ACC112 (cell line): Measurements from ENCODE around the gene CALU.

Experiments
- H2AFZ ChIP-seq: fragments of 200-600 bp; sonication (generic); one replicate; pipeline ENCODE4 v1.6.0; 2017; ENCODE audit warnings: antibody characterized with exemption, low read length; ENCODE audit not compliant: unreplicated experiment
- H3K27ac ChIP-seq: fragments of 200-600 bp; sonication (generic); 2 replicates; pipeline ENCODE4 v1.5.1; 2014; ENCODE audit warnings: low read depth, mild to moderate bottlenecking, antibody characterized with exemption, low read length, moderate library complexity
- H3K27me3 ChIP-seq: fragments of 200-600 bp; sonication (generic); 2 replicates; pipeline ENCODE4 v1.6.1; 2014; ENCODE audit warnings: mild to moderate bottlenecking, antibody characterized with exemption, low read length, moderate library complexity, mixed read lengths; ENCODE audit not compliant: insufficient read depth
- H3K36me3 ChIP-seq: fragments of 200-600 bp; sonication (generic); 2 replicates; pipeline ENCODE4 v1.6.1; 2016; ENCODE audit warnings: mild to moderate bottlenecking, antibody characterized with exemption, low read length, moderate library complexity, mixed read lengths; ENCODE audit not compliant: insufficient read depth
- H3K4me1 ChIP-seq: fragments of 200-600 bp; sonication (generic); one replicate; pipeline ENCODE4 v1.6.1; 2016; ENCODE audit warnings: low read length, mixed read lengths; ENCODE audit not compliant: insufficient read depth, unreplicated experiment, control insufficient read depth
- H3K4me3 ChIP-seq: fragments of 200-600 bp; sonication (generic); 2 replicates; pipeline ENCODE4 v1.5.1; 2014; ENCODE audit warnings: mild to moderate bottlenecking, low read depth, low read length
- H3K79me2 ChIP-seq: fragments of 200-600 bp; sonication (generic); one replicate; pipeline ENCODE4 v1.6.0; 2016; ENCODE audit warnings: low read length; ENCODE audit not compliant: control insufficient read depth, unreplicated experiment, insufficient read depth

Gene CALU

DNA sequence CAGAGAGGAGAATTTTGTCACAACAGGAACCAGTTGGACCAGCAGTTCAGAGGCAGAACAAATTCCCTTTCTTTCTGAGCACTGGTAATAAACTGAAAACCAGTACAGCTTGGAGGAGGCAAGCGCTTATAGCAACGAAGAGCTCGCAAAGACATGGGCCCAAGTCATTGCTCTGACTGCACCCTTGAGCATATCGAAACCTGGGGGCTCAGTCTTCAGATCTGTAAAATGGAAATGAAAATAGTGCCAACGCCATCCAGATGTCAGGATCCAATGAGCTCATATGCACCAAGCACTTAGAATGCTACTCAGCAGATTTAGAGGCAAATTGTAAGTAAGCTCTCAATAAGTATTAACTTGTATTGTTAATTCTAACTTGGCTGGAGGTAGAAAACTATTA lies 14.4 kb upstream of the CALU start:
- no peaks in the 10 kb centered on the region for H3K79me2 ChIP-seq
- no peak overlapping the region for H2AFZ ChIP-seq
- no peaks in the 10 kb centered on the region for H3K4me1 ChIP-seq
- H3K27ac ChIP-seq, result no peak overlapping the region
- H3K4me3 ChIP-seq, result no peak overlapping the region
- H3K27me3 ChIP-seq, result no peaks in the 10 kb centered on the region
- H3K36me3 ChIP-seq, result no peaks in the 10 kb centered on the region

DNA sequence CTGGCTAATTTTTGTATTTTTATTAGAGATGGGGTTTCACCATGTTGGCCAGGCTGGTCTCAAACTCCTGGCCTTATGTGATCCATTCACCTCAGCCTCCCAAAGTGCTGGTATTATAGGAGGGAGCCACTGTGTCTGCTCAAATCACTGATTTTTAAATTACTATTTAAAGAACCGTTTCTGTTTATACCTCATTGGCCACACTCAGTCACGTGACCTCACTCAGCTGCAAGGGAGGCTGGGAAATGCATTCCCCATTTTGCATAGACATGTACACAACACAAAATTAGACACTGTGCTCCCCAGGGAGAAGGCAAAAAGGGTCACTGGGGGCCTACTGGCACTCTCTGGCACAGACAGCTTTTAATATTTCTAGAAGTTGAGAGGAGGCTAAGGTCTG lies 13.6 kb upstream of the CALU start:
- Histone ChIP-seq H3K27me3 (no peaks in the 10 kb centered on the region), H3K27ac (no peak overlapping the region), H3K4me3 (no peak overlapping the region), H3K4me1 (no peaks in the 10 kb centered on the region), H3K36me3 (no peaks in the 10 kb centered on the region), H2AFZ (no peak overlapping the region), H3K79me2 (no peaks in the 10 kb centered on the region)

DNA sequence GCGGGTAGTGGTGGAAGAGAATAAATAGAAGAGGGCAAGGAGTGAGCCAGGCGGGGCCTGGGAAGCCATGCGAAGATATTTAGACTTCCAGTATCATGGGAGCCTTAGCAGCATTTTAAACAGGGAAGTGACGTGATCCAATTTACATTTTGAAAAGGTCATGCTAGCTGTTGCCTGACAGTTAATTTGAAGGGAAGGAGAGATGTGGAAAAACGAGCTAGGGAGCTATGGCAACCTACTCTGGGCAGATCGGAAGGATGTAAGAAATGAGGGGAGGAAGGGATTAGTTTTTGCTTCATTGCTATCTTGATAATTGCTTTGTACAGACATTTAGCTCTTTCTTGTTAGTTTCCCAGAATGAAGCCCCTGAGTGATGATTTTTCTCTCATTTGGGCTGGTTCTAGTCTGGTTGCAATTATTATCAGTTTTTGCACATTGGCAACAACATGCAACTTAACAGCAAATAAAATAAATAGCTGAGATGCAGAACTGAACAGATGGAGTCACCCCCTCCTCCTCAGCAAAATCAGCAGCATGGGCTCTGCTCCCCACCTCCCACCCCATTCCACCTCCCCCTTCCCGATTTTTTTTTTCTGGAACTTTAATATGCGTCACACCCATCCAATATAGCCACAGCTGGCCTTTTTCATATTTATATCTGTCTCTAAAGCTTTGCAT lies 13.0 kb upstream of the CALU start:
- Histone ChIP-seq H3K36me3 (no peaks in the 10 kb centered on the region), H3K27ac (no peak overlapping the region)

DNA sequence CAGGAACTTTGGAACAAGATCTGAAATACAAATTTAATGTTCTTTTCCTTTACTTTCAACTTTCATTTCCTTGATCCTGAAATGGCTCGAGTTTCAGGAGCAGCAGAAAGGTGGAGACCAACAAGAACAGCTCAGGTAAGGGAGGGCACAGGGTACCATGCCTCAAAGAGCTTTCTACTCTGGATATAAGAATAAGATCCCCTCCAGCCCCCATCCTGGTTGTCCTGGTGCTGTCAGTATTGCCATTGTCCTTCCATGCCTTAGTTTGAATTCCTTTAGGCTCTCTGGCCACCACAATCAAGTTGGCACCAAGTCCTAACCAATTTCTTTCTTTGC lies 12.5 kb upstream of the CALU start:
- Histone ChIP-seq H3K79me2 (no peaks in the 10 kb centered on the region), H3K36me3 (no peaks in the 10 kb centered on the region), H2AFZ (no peak overlapping the region), H3K4me3 (no peak overlapping the region), H3K27me3 (no peaks in the 10 kb centered on the region), H3K27ac (no peak overlapping the region), H3K4me1 (no peaks in the 10 kb centered on the region)

More for the DNA sequence above, 13.0 kb upstream of the CALU start:
- no peak overlapping the region for H2AFZ ChIP-seq
- H3K79me2 ChIP-seq, result no peaks in the 10 kb centered on the region
- no peaks in the 10 kb centered on the region for H3K27me3 ChIP-seq
- H3K4me1 ChIP-seq, result no peaks in the 10 kb centered on the region
- H3K4me3 ChIP-seq, result no peak overlapping the region

DNA sequence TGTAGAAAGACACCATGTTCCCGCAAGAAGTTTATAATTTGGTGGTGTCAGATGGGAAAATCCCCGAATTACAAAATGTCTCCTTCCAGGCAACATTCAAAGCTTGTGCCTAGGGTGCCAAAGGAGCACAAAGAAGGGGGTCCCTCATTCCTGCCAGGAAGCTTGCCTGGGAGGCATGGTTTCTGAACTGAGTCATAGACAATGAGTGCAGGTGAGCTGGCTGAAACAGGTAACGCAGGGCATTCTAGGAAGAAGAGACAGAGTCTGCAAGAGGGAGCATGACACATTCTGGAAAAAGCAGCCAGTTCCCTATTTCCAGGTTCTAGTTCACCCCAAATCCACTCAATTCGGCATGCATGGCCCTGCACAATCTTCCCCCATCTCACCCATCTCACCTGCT lies 11.9 kb upstream of the CALU start:
- Histone ChIP-seq H3K27ac (no peak overlapping the region), H2AFZ (no peak overlapping the region)

DNA sequence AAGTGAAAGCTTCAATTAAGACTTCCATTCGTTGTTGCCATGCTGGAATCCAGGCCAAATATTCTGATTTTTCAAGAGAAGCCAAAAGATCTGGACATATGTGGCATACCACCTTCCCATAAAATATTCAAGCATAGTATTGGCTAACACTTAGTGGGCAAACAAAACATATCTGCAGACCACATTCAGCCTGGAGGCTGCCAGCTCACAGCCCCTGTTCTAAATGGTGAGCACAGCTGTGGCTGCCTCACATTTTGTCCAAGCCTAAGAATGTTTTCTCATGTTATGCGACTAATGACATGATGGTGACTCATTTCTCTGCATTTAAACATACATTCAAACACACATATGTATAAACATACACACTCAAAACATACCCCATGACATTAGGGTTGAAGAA lies 10.6 kb upstream of the CALU start:
- Histone ChIP-seq H3K36me3 (no peaks in the 10 kb centered on the region), H3K4me1 (no peaks in the 10 kb centered on the region), H2AFZ (no peak overlapping the region), H3K4me3 (no peak overlapping the region), H3K27ac (no peak overlapping the region), H3K79me2 (no peaks in the 10 kb centered on the region), H3K27me3 (peaks cover 5% of the 10 kb centered on the region; the same call in 1 of the 2 replicates)

More for the DNA sequence above, 11.9 kb upstream of the CALU start:
- Histone ChIP-seq H3K36me3 (no peaks in the 10 kb centered on the region), H3K4me1 (no peaks in the 10 kb centered on the region), H3K27me3 (no peaks in the 10 kb centered on the region), H3K4me3 (no peak overlapping the region), H3K79me2 (no peaks in the 10 kb centered on the region)

DNA sequence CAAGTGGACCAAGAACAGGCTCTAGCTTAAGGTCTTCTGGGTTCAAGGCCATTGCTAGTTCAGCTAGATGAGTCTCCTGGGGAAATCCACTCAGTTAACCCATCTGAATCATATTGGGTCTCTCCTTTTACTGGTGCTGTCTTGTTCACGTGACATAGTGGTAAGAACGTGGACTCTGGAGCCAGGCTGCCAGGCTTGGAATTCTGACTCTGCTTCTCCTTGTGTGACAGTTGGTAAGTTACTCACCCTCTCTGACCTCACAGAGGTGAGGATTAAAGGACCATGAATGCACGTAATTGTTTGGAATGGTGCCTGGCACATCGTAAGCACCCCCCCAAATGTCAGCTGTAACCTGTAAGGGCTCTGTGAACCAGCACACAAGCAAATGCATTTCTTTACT lies 9.7 kb upstream of the CALU start:
- Histone ChIP-seq H3K79me2 (no peaks in the 10 kb centered on the region), H3K27ac (no peak overlapping the region), H3K36me3 (no peaks in the 10 kb centered on the region), H2AFZ (no peak overlapping the region), H3K4me1 (no peaks in the 10 kb centered on the region), H3K4me3 (no peak overlapping the region), H3K27me3 (peaks cover 5% of the 10 kb centered on the region; the same call in 1 of the 2 replicates)

DNA sequence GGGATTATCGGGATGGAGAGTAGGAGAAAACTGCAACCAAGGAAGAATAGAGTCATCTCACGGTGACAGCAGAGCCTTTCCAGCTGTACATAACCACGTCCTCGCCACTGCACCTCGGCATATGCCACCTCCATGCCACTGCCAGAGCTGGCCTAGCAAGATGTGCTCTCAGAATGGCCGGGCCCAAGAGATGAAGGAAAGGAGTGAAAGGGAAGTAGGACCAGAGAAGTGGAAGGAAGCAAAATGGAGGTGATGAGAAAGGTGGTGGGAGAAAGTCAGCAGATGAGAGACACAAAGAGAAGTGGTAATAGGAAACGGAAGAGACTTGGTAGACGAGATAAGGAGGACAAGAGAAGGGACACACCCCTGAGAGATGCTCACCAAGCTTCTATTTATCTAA lies 8.0 kb upstream of the CALU start:
- Histone ChIP-seq H3K36me3 (no peaks in the 10 kb centered on the region), H3K27ac (no peak overlapping the region), H3K79me2 (no peaks in the 10 kb centered on the region), H3K4me1 (no peaks in the 10 kb centered on the region), H3K27me3 (peaks cover 5% of the 10 kb centered on the region; the same call in 1 of the 2 replicates), H2AFZ (no peak overlapping the region), H3K4me3 (no peak overlapping the region)

DNA sequence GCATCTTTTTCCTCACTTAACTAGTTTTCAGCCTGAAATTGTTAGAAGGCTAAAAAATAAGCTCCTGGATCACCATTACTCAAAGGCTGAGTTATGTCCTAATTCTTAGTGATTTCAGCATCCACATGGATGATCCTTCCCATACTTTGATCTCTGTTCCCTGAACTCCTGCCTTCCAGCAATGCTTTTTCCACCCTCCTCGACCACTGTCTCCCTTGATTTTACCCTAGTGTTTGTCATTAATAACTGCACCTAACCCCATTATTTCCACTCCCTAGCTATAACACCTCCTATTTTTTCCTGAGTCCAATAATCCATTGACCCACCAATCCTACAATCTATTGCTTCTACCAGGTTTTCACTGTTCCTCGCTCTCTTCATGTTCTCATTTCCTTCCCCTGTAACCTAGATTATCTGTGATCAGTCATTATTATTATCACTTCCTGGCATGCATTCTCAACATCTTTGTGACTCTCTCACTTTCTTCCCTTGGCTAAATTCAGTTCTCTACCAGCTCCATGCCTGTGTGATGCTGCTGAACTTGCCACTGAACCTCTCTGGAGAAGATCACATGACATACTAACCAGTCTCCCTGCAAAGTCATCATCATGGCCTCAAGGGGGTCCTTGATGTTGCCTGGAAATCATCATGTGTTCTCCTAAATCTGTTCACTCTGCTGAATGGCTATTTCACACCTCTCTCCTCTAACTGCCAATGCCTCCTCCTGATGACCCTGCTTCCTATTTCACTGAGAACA lies 6.5 kb upstream of the CALU start:
- no peaks in the 10 kb centered on the region for H3K36me3 ChIP-seq
- no peak overlapping the region for H2AFZ ChIP-seq
- no peak overlapping the region for H3K27ac ChIP-seq
- peaks cover 5% of the 10 kb centered on the region; the same call in 1 of the 2 replicates for H3K27me3 ChIP-seq
- no peaks in the 10 kb centered on the region for H3K79me2 ChIP-seq
- peaks cover 1% of the 10 kb centered on the region for H3K4me1 ChIP-seq
- no peak overlapping the region for H3K4me3 ChIP-seq

DNA sequence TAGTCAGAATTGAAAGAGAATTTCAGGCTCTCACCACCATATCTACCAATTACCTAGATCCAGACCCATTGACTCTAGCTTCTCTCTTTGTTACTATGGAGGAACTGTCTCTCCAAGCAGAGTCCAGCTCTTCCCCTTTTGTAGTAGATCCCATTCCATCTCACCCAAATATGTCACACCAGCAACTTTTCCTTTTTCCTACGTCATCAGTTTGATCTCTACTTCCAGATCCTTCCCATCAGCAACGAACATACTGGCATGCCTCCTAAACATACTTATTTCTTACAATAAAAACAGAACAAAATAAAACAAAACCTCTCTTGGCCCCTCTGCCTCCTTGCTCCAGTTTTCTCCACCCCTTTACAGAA lies 5.9 kb upstream of the CALU start:
- no peak overlapping the region for H3K27ac ChIP-seq
- no peaks in the 10 kb centered on the region for H3K36me3 ChIP-seq
- H3K27me3 ChIP-seq, result peaks cover 5% of the 10 kb centered on the region; the same call in 1 of the 2 replicates
- H3K4me1 ChIP-seq, result peaks cover 7% of the 10 kb centered on the region
- no peaks in the 10 kb centered on the region for H3K79me2 ChIP-seq
- H2AFZ ChIP-seq, result no peak overlapping the region
- no peak overlapping the region for H3K4me3 ChIP-seq

DNA sequence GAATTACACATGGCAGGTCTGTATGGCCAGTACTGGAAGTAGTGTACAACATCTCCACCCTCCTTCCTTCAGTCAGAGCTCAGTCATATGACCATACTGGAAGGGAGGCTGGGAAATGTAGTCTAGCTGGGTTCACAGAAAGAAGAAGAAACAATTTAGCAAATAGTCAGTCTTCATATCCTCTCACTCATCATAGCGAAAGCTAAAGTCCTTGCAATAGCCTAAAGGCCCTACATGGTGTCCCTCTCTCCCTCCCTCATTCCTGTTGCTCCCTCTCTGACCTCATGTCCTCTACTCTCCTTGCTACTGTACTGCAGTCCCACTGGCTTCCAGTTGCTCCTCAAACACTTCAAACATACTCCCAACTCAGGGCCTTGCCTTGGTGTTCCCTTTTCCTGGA lies 4.3 kb upstream of the CALU start:
- peaks cover 5% of the 10 kb centered on the region; the same call in 1 of the 2 replicates for H3K27me3 ChIP-seq
- H3K79me2 ChIP-seq, result peaks cover 7% of the 10 kb centered on the region
- H2AFZ ChIP-seq, result no peak overlapping the region
- H3K4me3 ChIP-seq, result no peak overlapping the region
- H3K27ac ChIP-seq, result no peak overlapping the region
- H3K36me3 ChIP-seq, result no peaks in the 10 kb centered on the region
- H3K4me1 ChIP-seq, result peaks cover 12% of the 10 kb centered on the region
